ENCODE data around the gene ACSL1.

Gene ACSL1

GRCh38 chr4:184804621-184805020, 21.1 kb downstream of the ACSL1 start:
- TF ChIP-seq POLR2AphosphoS5 (IDR thresholded peaks at IDR 0.05; ENCODE audit: low read depth, low read length) = no peak
- no peak for TF ChIP-seq SIN3A (IDR thresholded peaks at IDR 0.05; ENCODE audit: borderline replicate concordance, insufficient read depth, low read length)
- no peak for TF ChIP-seq REST (IDR thresholded peaks at IDR 0.05; ENCODE audit: insufficient read depth in 1 of 2, low read depth in 2 of 2, low read length in 2 of 2)
- TF ChIP-seq TAF1 (IDR thresholded peaks at IDR 0.05; ENCODE audit: borderline replicate concordance, insufficient read depth, low read length) = no peak
- no peak for TF ChIP-seq FOXP2 (optimal IDR thresholded peaks at IDR 0.05; ENCODE audit: borderline replicate concordance, extremely low read depth, extremely low read length, insufficient read depth)

GRCh38 chr4:184803874-184804273, 21.9 kb downstream of the ACSL1 start:
- TF ChIP-seq REST (IDR thresholded peaks at IDR 0.05; ENCODE audit: insufficient read depth in 1 of 2, low read depth in 2 of 2, low read length in 2 of 2) (no peak), POLR2AphosphoS5 (IDR thresholded peaks at IDR 0.05; ENCODE audit: low read depth, low read length) (no peak), SIN3A (IDR thresholded peaks at IDR 0.05; ENCODE audit: borderline replicate concordance, insufficient read depth, low read length) (no peak), FOXP2 (optimal IDR thresholded peaks at IDR 0.05; ENCODE audit: borderline replicate concordance, extremely low read depth, extremely low read length, insufficient read depth) (no peak), TAF1 (IDR thresholded peaks at IDR 0.05; ENCODE audit: borderline replicate concordance, insufficient read depth, low read length) (no peak)

GRCh38 chr4:184803133-184803532, 22.6 kb downstream of the ACSL1 start:
- TF ChIP-seq FOXP2 (optimal IDR thresholded peaks at IDR 0.05; ENCODE audit: borderline replicate concordance, extremely low read depth, extremely low read length, insufficient read depth) (no peak), SIN3A (IDR thresholded peaks at IDR 0.05; ENCODE audit: borderline replicate concordance, insufficient read depth, low read length) (no peak), REST (IDR thresholded peaks at IDR 0.05; ENCODE audit: insufficient read depth in 1 of 2, low read depth in 2 of 2, low read length in 2 of 2) (no peak), TAF1 (IDR thresholded peaks at IDR 0.05; ENCODE audit: borderline replicate concordance, insufficient read depth, low read length) (no peak), POLR2AphosphoS5 (IDR thresholded peaks at IDR 0.05; ENCODE audit: low read depth, low read length) (no peak)

GRCh38 chr4:184802697-184803015, 23.1 kb downstream of the ACSL1 start:
- TF ChIP-seq REST (IDR thresholded peaks at IDR 0.05; ENCODE audit: insufficient read depth in 1 of 2, low read depth in 2 of 2, low read length in 2 of 2) (no peak), POLR2AphosphoS5 (IDR thresholded peaks at IDR 0.05; ENCODE audit: low read depth, low read length) (no peak), TAF1 (IDR thresholded peaks at IDR 0.05; ENCODE audit: borderline replicate concordance, insufficient read depth, low read length) (no peak), FOXP2 (optimal IDR thresholded peaks at IDR 0.05; ENCODE audit: borderline replicate concordance, extremely low read depth, extremely low read length, insufficient read depth) (no peak), SIN3A (IDR thresholded peaks at IDR 0.05; ENCODE audit: borderline replicate concordance, insufficient read depth, low read length) (no peak)
